ENCODE data around the gene DOCK8.

GRCh38 chr9:343773-344172 lies 129.1 kb downstream of the DOCK8 start:
- TF ChIP-seq CTCF (conservative IDR thresholded peaks at IDR 0.05; ENCODE audit: low read depth, low read length) (no peak), SMC3 (IDR thresholded peaks at IDR 0.05; ENCODE audit: low read depth, low read length) (no peak), RAD21 (IDR thresholded peaks at IDR 0.05; ENCODE audit: low read length) (no peak), CEBPB (IDR thresholded peaks at IDR 0.05; ENCODE audit: low read depth, low read length) (no peak), POLR2A (IDR thresholded peaks at IDR 0.05; ENCODE audit: low read depth, low read length) (no peak), MAFK (IDR thresholded peaks at IDR 0.05; ENCODE audit: low read depth, low read length) (no peak), FOS (IDR thresholded peaks at IDR 0.05; ENCODE audit: low read depth, low read length) (no peak), MXI1 (IDR thresholded peaks at IDR 0.05; ENCODE audit: borderline replicate concordance, low read depth, low read length) (no peak), USF2 (IDR thresholded peaks at IDR 0.05; ENCODE audit: low read depth, low read length) (no peak), RFX5 (IDR thresholded peaks at IDR 0.05; ENCODE audit: low read depth, low read length) (no peak), RCOR1 (IDR thresholded peaks at IDR 0.05; ENCODE audit: insufficient replicate concordance, low read length) (no peak), ELK1 (IDR thresholded peaks at IDR 0.05; ENCODE audit: borderline replicate concordance, low read depth, low read length) (no peak)
